NCI-H1048 (cell line): ENCODE measurements around the gene EHMT1.
"Not testable (repeated sequence)": the region's sequence is repeated elsewhere in the genome, so short reads cannot be mapped to it uniquely, and the experiment has no call there.

Source experiments
- DNase-seq: peaks from one replicate; lab custom pipeline; 2025; lab: John Stamatoyannopoulos, UW

EHMT1 gene

DNA sequence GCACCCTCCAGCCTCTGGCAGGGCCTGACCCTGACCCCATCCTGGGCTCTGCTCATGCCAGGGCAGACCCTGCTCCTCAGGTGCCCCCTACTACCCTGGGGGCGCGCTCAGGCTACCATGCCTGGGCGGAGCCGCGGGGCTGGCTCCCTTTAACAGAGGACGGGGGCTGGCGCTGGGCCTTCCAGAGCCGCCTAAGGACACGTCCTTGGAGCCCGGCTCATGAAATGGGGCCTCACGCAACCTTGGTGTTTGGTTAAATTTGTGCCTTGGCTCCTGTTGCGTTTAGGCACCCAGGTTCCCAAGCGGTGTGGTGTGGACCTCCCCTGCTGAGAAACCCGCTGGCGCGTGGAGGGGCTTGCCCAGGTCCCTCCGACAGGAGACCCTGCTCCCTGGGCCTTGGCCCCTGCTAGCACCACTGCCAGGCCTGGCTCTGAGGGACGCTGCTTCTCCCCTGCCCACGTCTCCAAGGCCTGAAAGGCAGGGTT is 3.4 kb upstream of the EHMT1 start:
- no peak for DNase-seq

DNA sequence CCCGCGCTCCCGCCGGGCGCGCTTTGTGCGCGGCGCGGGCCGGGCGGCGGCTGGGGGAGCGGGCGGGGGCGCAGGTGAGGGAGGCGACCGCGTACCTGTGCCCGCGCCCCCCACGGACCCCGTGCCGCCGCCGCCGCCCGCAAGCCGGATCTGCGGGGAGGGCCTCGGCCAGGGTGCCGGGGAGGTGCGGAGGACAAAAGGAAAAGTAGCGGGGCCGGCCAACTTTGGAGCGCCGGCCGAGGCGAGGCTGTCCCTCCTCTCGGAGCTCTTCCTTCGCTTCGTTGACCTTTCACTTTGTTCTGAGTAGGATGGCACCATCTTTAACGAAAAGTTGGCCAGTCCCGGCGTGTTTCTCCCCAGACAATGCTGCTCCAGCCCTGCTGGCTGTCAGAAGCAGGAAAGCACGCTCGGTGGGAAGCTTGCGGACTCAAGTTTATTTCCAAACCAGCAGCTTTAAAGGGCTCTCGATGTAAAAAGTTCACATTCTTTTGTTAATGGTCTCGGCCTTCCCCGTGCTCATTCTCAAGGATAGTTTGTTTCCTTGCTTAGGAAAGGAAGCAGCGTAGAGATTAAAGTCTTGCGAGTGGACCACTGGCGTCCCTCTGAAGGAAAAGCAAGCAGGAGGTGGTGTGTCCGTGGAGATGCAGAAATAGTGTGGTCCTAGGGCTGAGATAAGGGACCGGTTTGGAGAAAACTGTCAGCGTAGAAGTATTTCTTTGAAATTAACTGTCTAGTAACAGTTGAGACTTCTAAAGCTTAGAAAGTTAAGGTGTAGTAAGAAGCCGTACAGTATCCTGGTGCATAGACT is 639 bp downstream of the EHMT1 start:
- DNase-seq = no peak

DNA sequence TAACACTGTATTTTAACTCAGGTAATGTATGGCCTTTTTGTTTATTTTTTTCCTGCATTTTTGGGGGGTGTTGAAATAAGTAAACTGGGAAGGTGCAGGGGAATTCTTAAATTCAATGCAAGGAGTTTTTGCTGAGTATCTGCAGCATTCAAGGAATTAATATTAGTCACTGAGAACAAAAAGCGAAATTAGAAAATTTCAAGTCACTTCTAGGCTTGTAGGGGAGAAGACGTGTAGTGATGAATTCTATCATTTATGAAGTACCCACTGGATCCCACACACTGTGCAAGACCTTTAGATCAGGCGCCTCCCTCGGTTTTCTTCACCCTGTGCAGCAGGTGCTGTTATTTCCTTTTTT is 1.2 kb downstream of the EHMT1 start:
- DNase-seq = no peak

DNA sequence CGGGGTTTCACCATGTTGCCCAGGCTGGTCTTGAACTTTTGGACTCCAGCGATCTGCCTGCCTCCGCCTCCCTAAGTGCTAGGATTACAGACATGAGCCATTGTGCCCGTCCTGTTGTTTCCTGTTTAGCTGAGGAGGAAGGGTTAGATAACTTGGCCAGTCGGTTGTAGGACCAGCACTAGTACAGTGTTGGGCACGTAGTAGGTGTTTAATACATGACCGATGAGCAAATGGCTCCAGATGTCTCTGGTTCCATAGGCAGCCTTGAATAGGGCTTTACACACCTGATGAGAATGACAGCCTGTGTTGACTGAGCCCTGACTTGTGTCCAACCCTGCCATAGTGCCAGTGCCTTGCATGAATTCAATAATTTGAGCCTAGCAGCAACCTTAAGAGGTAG is 1.8 kb downstream of the EHMT1 start:
- DNase-seq = no peak

DNA sequence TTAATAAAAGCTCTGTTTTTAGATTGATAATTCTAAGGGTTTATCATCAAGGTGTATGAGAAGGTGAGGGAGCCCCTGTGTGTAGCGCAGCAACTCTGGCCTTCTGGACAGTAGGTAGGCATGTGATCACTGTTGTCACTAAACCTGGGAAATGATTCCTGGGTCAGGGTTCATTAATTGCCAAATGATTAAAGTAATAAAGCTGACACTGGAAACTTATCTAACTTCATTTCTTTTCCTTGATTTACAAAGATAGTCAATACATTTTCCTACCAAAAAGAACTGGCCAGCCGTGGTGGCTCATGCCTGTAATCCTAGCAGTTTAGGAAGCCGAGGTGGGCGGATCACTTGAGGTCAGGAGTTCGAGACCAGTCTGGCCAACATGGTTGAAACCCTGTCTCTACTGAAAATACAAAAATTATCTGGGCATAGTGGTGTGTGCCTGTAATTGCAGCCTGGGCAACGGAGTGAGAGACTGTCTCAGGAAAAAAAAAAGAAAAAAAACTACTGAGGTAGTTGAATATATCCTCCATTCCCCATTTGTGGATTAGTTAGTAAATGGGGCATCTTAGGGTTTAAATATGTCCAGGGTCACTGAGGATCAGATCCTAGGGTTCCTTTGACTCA is 2.4 kb downstream of the EHMT1 start:
- DNase-seq = no peak

DNA sequence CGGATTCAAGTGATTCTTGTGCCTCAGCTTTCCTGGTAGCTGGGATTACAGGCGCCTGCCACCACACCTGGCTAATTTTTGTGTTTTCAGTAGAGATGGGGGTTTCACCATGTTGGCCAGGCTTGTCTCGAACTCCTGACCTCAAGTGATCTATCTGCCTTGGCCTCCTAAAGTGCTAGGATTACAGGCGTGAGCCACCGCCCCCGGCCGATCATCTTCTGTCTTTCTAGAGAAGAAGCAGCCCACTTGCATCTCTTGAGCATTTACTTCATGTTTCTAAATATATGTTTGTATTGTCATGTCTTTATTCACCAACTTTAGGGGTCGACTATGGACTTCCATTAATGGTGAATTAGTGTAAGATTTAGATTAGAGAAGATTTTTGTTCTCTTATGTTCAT is 3.4 kb downstream of the EHMT1 start:
- DNase-seq = not testable (repeated sequence)

DNA sequence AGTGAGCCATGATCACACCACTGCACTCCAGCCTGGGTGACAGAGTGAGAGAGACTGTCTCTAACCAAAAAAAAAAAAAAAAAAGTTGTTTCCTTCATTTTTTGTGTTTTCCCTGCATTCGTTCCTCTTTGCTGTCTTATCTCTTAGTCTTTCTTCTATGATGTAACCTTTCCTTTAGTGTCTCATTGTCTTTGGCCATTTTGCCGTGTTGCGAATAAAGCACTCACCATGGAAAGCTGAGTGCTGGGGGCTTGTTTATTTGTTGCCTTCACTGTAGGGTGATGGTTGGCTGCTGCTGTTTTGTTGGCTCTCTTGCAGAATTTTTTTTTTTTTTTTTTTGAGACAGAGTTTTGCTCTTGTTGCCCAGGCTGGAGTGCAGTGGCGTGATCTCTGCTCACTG is 7.7 kb downstream of the EHMT1 start:
- DNase-seq = no peak

DNA sequence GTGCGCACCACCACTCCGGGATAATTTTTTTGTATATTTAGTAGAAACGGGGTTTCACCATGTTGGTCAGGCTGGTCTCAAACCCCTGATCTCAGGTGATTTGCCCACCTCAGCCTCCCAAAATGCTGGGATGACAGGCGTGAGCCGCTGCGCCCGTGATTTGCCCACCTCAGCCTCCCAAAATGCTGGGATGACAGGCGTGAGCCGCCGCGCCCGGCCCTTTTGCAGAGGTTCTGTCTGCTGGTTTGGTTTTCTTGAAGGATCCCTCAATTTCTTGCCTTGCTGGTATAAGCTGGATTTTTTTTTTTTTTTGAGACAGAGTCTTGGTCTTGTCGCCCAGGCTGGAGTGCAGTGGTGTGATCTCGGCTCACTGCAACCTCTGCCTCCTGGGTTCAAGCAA is 8.6 kb downstream of the EHMT1 start:
- not testable (repeated sequence) for DNase-seq

DNA sequence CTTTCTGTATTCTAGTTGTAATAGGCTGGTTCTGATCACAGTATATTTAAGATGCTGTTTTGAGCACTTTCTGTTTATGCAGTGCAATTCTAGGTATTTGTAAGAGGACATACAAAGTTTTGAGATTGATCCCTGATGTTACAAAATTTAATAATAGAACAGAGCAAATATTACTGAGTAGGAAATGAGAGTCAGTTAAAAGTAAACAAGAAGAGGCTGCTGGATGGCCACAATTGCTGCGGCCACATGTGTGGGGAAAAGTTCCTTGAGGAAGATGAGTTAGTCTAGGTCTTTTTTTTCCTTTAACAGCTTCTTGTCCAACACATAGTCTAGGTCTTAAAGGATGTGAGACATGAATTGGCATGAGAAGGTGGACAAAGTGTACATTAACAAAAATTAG is 11.3 kb downstream of the EHMT1 start:
- no peak for DNase-seq

DNA sequence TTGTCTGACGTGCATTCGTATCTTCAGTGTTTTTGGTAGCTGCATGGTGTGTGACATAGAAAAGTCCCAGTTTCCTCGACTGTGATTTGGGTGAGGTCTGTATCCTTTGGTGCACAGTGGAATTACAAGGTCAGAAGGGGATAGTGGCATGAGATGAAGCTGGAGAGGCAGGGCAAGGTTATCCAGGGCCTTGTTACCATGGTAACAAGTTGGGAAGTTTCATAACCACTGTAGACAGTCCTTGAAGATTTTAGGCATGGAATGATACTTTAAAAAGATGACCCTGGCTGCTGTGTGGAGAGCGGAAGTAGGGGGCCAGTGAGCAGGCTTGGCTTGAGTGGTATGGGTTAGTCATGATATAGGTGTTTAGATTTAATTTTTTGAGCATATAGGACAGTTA is 11.9 kb downstream of the EHMT1 start:
- no peak for DNase-seq

DNA sequence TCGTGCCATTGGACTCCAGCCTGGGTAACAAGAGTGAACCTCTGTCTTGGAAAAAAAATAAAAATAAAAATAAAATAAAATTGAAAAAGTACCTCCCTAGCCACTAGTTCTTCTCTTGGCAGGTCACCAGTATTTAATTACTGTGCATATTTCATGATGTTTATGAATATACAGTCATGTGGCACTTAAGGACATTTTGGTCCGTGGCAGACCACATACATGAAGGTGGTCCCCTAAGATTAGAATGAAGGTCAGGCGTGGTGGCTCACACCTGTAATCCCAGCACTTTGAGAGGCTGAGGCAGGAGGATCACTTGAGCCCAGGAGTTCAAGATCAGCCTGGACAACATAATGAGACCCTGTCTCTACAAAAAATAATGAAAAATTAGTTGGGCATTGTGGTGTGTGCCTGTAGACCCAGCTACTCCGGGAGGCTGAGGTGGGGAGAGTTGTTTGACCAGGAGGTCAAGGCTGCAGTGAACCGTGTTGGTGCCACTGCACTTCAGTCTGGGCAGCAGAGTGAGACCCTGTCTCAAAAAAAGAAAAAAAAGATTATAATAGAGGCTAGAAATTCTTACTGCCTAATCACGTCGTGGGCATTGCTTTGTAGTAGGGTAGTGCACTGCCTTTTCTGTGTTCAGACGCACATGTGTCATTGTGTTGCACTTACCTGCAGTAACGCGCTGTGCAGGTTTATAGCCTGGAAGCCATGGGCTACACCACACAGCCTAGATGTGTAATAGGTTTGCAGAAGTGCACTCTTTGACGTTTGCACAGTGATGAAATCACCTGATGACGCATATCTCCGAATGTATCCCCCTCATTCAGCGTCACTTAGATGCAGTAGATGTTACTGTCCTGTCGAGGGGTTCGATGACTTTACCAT is 12.8 kb downstream of the EHMT1 start:
- no peak for DNase-seq

DNA sequence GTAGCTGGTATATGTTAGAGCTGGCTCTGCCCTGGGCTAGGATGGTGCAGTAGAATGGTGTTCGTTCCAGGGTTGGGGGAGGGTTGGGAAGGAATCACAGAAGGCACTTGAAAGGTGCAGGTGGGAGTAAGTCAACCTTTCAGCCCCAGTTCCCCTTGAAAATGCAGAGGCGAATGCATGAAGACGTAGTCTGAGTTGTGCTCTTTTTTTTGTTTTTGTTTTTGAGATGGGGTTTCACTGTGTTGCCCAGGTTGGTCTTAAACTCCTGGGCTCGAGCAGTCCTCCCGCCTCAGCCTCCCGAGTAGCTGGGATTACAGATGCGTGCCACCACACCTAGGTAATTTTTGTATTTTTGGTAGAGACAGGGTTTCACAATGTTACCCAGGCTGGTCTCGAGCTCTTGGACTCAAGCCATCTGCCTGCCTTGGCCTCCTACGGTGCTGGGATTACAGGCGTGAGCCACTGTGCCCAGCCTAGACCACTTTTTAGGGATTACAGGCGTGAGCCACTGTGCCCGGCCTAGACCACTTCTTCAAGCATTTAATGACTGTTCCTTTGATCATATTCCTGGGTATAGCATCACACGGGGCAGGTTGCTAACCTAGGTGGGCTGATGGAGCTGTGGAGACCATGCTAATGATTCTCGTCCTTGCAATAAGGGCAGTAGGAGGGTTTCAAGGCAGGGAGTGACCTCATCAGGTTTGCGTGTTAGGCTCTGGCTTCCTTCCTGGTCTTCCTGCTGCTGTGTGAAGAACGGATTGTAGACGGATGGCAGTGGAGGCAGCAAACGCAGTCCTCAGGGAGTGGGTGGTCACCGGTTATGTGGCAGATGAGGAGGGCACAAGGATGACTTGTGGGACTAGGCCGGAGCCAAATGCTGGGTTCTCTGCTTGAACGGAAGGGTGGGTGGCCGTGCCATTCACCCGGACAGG is 13.7 kb downstream of the EHMT1 start:
- DNase-seq = no peak

DNA sequence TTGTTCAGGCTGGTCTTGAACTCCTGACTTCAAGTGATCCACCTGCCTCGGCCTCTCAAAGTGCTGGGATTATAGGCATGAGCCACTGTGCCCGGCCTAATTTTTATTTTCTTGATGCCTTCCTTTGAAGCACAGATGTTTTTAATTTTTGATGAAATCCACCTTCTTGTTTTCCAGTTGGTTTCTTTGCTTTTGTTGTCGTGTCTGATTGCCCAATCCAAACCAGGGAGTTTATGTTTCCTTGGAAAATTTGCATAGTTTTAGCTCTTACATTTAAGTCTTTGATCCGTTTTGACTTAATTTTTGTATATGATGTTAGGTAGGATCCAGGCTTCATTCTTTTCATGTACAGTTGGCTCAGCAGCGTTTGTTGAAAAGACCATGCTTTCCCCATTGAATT is 15.2 kb downstream of the EHMT1 start:
- DNase-seq = no peak

DNA sequence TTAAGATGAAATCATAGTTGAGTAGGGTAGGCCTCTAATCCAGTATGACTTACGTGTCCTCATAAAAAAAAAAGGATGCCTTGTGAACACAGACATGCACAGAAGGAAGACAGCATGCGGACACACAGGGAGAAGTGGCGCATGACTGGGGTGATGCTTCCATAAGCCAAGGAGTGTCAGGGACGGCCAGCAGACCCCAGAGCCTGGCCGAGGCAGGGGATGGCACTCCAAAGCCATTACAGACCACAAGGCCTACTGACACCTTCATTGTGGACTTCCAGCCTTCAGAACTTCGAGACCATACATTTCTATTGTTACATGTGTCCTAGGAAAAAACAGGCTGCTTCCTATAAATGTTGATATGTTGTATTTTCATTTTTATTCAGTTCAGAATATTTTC is 19.9 kb downstream of the EHMT1 start:
- DNase-seq = no peak

DNA sequence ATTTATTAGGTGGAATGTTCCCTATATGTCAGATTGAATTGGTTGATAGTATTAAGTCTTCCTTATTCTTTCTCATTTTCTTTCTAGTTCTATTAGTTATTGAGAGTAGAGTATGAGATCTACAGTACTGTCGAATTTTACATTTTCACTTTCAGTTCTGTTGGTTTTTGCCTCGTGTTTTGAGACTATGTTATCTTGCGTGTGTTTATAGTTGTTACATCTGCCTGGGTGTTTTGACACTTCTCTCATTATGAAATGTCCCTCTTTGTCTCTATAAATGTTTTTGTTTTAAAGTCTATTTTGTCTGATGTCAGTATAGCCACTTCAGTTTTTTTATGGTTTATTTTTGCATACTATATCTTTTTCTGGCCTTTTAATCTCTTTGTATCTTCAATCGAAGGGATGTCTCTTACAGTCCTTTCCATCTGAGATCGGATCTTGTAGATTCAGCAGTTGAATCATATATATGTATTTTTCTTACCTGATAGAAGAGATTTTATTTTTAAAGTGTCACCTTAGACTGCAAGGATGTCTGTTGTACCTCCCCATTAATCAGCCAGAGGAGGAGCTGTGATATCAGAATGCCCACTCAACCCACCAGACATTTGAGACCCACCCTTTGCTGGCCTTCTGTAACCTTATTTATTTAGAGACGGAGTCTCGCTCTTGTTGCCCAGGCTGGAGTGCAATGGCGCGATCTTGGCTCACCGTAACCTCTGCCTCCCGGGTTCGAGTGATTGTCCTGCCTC is 20.7 kb downstream of the EHMT1 start:
- DNase-seq = no peak

DNA sequence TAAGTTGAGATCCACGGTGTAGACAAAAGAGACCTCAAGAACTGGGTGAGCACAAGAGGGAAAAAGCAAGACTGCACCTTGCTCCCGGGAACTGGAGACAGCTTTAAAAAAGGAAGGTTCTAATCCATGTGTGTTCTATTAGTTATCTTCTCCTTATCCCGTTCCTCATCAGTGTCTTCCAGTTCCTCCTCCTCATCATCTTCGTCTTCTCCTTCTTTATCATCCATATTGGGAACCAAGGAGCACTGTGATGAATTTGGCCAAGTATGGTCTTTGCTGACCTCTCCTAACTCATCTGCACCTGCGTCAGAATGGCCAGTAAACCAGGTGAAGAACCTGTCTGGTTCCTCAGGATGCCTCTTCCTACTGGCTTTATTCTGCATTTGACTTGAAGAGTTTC is 22.1 kb downstream of the EHMT1 start:
- no peak for DNase-seq

DNA sequence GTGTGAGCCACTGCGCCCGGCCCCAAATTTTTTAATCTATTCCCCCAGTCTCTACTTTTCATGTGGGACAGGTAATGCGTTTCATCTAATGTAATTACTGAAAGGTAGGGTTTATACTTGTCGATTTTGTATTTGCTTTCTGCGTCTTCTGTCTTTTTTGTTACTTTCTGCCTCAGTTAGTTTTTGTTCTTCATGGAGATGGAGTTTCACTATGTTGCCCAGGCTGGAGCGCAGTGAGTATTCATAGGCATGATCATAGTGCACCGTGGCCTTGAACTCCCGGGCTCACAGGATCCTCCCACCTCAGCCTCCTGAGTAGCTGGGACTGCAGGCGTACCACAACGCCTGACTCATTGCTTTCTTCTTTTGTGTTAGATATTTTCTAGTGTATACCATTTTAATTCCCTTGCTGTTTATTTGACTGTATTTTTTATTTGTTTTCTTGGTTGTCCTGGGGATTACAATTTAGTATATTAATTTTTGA is 23.4 kb downstream of the EHMT1 start:
- no peak for DNase-seq

DNA sequence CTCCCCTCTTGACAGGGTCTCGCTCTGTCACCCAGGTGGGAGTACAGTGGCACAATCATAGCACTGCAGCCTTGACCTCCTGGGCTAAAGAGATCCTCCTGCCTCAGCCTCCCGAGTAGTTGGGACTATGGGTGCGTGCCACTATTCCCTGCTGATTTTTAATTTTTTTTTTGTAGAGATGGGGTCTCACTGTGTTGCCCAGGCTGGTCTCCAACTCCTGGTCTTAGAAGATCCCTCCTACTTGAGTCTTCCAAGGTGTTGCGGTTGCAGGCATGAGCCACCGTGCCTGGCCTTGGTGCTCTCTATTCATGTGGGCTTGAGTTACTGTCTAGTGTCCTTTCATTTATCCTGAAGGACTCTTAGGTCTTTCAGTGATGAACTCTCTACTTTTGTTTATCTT is 24.1 kb downstream of the EHMT1 start:
- no peak for DNase-seq

DNA sequence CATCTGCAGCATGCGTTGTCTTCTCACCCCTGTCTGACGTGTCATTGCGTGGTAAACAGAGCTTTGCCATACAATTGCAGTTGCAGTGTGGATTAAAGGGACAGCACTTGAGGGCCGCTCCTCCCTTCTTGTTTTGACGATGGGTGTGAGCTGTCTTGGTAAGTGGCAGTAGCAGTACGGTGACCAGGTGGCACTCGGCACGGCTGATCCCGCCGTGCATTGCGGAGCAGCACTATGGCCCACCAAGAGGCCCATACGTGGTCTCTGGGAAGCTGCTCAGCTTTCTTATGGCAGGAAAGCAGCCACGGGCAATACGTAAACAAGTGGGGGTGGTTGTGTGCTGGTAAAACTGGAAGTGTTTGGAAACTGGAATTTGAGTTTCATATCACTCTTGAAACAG is 25.1 kb downstream of the EHMT1 start:
- DNase-seq = no peak

DNA sequence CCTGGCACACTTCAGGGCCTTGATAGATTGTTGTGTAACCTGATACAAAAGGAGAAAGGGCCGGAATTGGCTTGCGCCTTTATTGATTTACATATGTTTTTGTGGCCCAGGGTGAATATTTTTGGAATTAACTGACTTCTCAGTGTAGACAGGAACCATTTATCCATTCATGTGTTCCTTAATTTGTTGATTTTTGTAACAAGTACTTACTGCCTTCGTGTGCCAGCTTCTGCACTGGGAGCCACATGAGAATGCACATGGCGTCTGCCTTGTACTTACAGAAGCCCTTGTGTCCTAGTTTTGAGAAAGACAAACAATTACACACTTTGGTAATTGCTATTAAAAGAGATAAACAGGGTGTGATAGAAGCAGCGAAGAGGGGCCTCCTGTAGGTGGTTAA is 26.4 kb downstream of the EHMT1 start:
- DNase-seq = no peak

DNA sequence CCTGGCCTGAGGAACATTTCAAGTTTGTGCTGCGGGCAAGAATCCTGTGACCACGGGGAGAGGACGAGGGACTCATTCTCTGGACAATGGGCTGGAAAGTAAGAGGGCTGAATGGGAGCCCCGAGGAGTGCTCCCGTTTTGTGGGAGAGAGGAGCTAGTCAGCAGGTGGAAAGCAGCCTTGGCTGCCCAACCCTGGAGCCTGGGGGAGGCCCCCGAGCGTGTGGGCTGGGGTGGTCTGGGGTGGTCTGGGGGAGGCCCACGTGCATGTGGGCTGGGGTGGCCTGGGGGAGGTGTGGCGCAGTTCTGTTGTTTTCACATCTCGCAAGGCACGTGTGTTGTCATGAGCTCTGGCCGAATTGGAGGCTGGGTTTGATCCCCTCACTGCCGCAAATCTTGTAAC is 27.5 kb downstream of the EHMT1 start:
- DNase-seq = no peak
